Uterus (tissue), 4 donors: ENCODE measurements around the gene ZNF428. TPM values are rescaled to one million over a fixed set of nuclear protein-coding genes. Genes with fewer than 3 reads are reported as not detected.
A peak's percentile ranks its signal among the peaks of the same experiment; 100 is the strongest.

ENCODE experiments used
- DNase-seq, 2 donors: peaks; one replicate each; pipeline ENCODE4 v3.0.0-alpha.2; 2019 to 2020
- H3K27ac ChIP-seq, 2 donors: fragments of 200-600 bp; sonication (generic); 1 replicate in 1 of 2; 2 replicates in 1 of 2; pipeline ENCODE4 v1.5.1; 2016 to 2018
- H3K27me3 ChIP-seq, 2 donors: fragments of 200-600 bp; sonication (generic); one replicate each; pipeline ENCODE4 v1.5.1; 2018 to 2019; ENCODE audit warnings: control low read depth in 1 of 2
- H3K36me3 ChIP-seq, 2 donors: fragments of 200-600 bp; sonication (generic); one replicate each; pipeline ENCODE4 v1.5.1; 2019; ENCODE audit warnings: control low read depth in 1 of 2
- H3K4me1 ChIP-seq, 2 donors: fragments of 200-600 bp; sonication (generic); one replicate each; pipeline ENCODE4 v1.5.1; 2018 to 2019; ENCODE audit warnings: control low read depth in 1 of 2
- H3K4me3 ChIP-seq, 2 donors: fragments of 200-600 bp; sonication (generic); 1 replicate in 1 of 2; 2 replicates in 1 of 2; pipeline ENCODE4 v1.5.1; 2018 to 2019; ENCODE audit warnings: mild to moderate bottlenecking in 1 of 2
- H3K9me3 ChIP-seq, 2 donors: fragments of 200-600 bp; sonication (generic); one replicate each; pipeline ENCODE4 v1.5.1; 2019; ENCODE audit warnings: control low read depth in 1 of 2
- CTCF ChIP-seq, 4 experiments: fragments of 200-600 bp in 2 of 4; fragments of 450-650 bp in 2 of 4; sonication (generic) in 2 of 4; IDR thresholded peaks; one replicate each; pipeline ENCODE4 v1.5.1; 2016 to 2019; ENCODE audit warnings: antibody characterized with exemption in 4 of 4, mild to moderate bottlenecking in 2 of 4, moderate library complexity in 1 of 4
- POLR2A ChIP-seq, 2 donors: fragments of 450-650 bp; IDR thresholded peaks; one replicate each; pipeline ENCODE4 v1.6.1; 2016; ENCODE audit warnings: antibody characterized with exemption in 2 of 2, mild to moderate bottlenecking in 1 of 2, moderate library complexity in 1 of 2
- intact Hi-C: fragments of 100-400 bp; cut with DNase I; formaldehyde crosslinking; loops from one replicate; pipeline ENCODE4 v1.15.1; 2023; ENCODE audit warnings: low total_unique reads
- total RNA-seq, 4 donors: library from RNA; depleted of rRNA in 3 of 4; stranded (reverse); fragments of >200 nt in 3 of 4; gene quantifications; one replicate each; pipeline versions ENCODE4 v1.1.0 to v1.2.4, GENCODE V29; 2014 to 2023
- donor health status: DM: yes; HTN: yes; CAD: no.

The ZNF428 gene
- total RNA-seq, 4 donors from 2014 or later, result 1.5 to 83.3 (median 44.5) TPM

DNA sequence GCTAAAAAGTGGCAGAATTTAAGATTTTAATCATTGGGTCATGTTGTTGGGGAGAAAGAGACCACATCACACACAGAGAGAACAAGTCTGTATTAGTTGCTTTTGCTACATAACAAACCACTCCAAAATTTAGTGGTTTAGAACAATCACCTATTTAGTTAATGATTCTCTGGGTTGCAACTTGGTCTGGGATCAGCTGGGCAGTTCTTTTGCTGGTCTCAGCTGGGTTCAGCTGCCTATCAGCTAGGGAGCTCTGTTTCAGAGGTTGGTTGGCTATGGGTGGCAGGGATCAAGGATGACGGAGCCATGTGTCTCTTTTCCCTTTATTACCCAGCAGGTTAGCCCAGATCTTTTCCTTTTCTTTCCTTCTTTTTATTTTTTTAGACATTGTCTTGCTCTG is 34.9 kb downstream of the ZNF428 start:
- DNase-seq, result no peak
- Histone ChIP-seq H3K4me1 (peaks cover 5 to 8% of the 10 kb centered on the region in 2 donors), H3K9me3 (no peaks in the 10 kb centered on the region), H3K27me3 (no peaks in the 10 kb centered on the region), H3K4me3 (no peak overlapping the region), H3K27ac (no peak overlapping the region), H3K36me3 (no peaks in the 10 kb centered on the region)
- intact Hi-C loops, result no loop called here
- TF ChIP-seq POLR2A (IDR thresholded peaks at IDR 0.05) (no peak), CTCF (IDR thresholded peaks at IDR 0.05) (no peak)

DNA sequence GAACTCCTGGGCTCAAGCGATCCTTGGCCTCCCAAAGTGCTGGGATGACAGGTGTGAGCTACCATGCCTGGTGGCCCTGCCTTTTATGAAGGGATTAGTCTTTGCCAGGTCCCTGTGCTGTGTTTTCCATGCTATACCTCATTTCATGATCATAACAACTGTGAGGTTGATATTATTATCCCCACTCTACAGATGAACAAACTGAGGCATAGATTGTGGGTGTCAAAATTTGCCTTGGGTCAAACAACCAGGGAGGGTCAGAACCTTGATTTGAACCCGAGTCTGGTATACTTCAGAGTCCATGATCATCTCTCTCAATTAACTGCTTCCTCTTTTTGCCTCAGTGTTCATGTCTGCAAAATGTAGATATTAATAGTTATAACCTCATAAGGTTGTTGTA is 36.9 kb downstream of the ZNF428 start:
- Histone ChIP-seq H3K4me1 (peaks cover 5 to 8% of the 10 kb centered on the region in 2 donors), H3K27ac (no peak overlapping the region), H3K36me3 (no peaks in the 10 kb centered on the region), H3K27me3 (no peaks in the 10 kb centered on the region), H3K4me3 (no peak overlapping the region), H3K9me3 (no peaks in the 10 kb centered on the region)
- intact Hi-C loops, result no loop called here
- no peak for DNase-seq
- no peak for TF ChIP-seq CTCF (IDR thresholded peaks at IDR 0.05)
- TF ChIP-seq POLR2A (IDR thresholded peaks at IDR 0.05), result no peak

DNA sequence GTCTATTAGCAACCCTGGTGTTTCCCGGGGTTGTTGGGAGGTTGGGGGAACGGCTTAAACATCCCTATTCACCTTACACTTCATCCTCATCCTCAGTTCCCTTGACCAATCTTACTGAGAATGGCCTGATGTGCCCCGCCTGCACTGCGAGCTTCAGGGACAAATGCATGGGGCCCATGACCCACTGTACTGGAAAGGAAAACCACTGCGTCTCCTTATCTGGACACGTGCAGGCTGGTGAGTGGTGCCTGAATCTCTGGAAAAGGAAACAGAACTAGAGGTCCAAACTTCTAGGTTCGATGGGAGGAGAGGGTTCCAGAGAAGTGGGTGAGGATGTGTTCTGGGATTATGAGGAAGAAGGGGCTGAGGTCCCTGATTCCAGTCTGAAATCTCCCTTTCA is 38.0 kb downstream of the ZNF428 start:
- H3K4me3 ChIP-seq, result peak overlapping the region in 1 of 2 donors; percentile 52
- no peak for DNase-seq
- H3K36me3 ChIP-seq, result no peaks in the 10 kb centered on the region
- no peaks in the 10 kb centered on the region for H3K9me3 ChIP-seq
- H3K4me1 ChIP-seq, result peaks cover 5 to 8% of the 10 kb centered on the region in 2 donors
- TF ChIP-seq POLR2A (IDR thresholded peaks at IDR 0.05) (no peak), CTCF (IDR thresholded peaks at IDR 0.05) (no peak)
- intact Hi-C loops, result no loop called here
- H3K27me3 ChIP-seq, result no peaks in the 10 kb centered on the region
- peak overlapping the region; percentile 80 to 84 for H3K27ac ChIP-seq

DNA sequence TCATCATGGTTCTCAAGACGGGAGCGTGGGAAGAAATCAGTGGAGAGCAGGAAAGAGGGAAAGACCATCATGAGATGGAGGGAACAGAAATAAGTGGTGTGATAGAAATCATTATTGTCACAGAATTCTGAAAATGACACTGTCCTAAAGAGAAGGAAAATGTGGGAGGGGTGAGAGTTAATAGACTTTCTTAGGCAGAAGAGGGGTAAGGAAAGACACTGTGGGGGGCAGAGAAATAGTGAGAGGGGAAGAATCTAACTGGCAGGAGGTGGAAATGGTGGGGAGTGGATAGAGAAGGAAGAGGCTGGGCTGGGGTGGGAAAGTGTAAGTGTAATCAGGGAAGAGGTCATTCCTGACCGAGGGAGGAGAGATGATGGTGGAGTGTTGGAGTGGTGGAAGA is 40.6 kb downstream of the ZNF428 start:
- Histone ChIP-seq H3K27me3 (no peaks in the 10 kb centered on the region), H3K4me3 (no peak overlapping the region), H3K36me3 (no peaks in the 10 kb centered on the region), H3K27ac (no peak overlapping the region), H3K9me3 (no peaks in the 10 kb centered on the region), H3K4me1 (peaks cover 5 to 13% of the 10 kb centered on the region in 2 donors)
- DNase-seq, result no peak
- intact Hi-C loops, result loop anchor here (5.0 kb wide), 1 partner anchor 89 kb away; no protein-coding TSS in a partner anchor
- no peak for TF ChIP-seq CTCF (IDR thresholded peaks at IDR 0.05)
- TF ChIP-seq POLR2A (IDR thresholded peaks at IDR 0.05), result no peak

DNA sequence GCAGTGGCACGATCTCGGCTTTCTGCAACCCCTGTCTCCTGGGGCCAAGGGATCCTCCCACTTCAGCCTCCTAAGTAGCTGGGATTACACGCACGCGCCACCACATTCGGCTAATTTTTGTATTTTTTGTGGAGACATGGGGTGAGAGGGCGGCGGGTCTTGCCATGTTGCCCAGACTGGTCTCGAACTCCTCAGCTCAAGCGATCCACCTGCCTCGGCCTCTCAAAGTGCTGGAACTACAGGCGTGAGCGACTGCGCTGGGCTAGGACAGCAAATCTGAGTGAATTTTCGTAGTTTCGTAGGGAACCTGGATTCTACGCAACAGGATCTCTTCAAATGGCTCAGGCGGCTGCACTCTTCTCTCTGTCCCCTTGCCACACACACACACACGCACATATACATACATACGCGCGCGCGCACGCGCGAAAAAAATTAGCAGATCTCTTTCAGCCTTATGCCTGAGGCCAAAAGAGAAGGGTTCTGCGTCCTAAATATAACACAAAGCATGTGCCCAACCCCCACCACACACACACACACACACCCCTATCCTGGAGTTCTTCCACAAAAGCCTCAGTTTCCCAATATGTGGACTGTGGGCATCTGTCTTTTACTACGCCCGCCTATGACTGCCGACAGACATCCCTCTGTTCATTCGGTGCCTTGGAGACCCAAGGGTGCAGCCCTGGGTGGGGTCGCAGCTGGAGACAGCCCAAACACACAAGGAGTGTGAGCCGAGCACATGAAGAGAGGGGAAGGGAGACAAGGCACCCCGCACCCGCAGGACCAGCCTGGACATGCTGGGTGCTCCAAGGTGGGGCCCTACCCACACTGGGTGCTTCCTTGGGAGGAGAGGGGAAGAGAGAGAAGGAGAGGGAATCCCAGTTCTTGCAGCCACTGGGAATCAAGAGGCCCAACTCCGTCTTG is 43.2 kb downstream of the ZNF428 start:
- Histone ChIP-seq H3K9me3 (no peaks in the 10 kb centered on the region), H3K36me3 (no peaks in the 10 kb centered on the region), H3K27ac (peak overlapping the region; percentile 79 to 85), H3K27me3 (no peaks in the 10 kb centered on the region), H3K4me1 (peaks cover 0 to 8% of the 10 kb centered on the region in 2 donors), H3K4me3 (peak overlapping the region; percentile 79 to 95)
- TF ChIP-seq POLR2A (IDR thresholded peaks at IDR 0.05) (no peak), CTCF (IDR thresholded peaks at IDR 0.05) (no peak)
- intact Hi-C loops, result loop anchor here (5.0 kb wide), 1 partner anchor 91 kb away; no protein-coding TSS in a partner anchor
- DNase-seq, result no peak
